ENCODE results near the gene MYLK. TPM values are rescaled to one million over a fixed set of nuclear protein-coding genes. Genes with fewer than 3 reads are reported as not detected.
"Not testable (repeated sequence)": the region's sequence is repeated elsewhere in the genome, so short reads cannot be mapped to it uniquely, and the experiment has no call there.

Gene MYLK
- total RNA-seq, 2 experiments from 2014 or later, result 0.11 TPM; not detected in 1

DNA sequence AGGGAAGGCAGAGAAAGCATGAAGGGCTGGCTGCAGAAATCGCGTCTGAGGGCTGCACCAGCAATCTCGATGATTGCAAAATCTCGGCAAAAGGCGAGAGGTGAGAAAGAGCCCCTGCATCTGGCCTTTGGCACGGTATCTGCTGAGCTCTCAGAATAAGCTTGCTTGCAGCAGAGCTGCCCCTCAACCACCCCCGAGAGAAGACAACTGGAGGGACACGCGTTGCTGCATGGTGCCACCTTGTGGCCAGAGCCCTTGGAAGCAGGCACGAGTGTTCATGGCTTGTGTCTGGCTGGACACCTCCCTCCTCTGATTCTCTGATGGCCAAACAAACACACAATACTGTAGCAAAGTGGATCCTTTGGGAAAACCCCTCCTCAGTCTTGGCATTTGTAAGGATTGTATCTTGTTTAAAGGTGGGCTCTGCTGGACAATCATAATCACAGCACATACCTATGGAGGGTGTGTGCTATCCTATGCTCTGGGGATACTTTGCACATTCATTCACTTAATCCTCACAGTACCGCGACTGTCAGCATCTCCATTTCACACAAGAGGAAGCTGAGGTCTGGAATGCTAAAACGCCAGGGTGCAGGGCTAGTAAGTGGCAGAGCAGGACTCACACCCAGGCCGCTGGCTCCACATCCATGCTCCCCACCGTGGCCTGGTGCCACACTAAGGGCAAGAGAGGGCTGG is 164.9 kb downstream of the MYLK start:
- H3K27ac Mint-ChIP-seq, H3K4me3 Mint-ChIP-seq, H3K36me3 Mint-ChIP-seq, POLR2A ChIA-PET, H3K27me3 Mint-ChIP-seq, H3K9me3 Mint-ChIP-seq, H3K4me1 Mint-ChIP-seq: not testable (repeated sequence)
- ATAC-seq (ENCODE audit: low read depth) (peak; percentile 38), DNase-seq (peak; percentile 61)

DNA sequence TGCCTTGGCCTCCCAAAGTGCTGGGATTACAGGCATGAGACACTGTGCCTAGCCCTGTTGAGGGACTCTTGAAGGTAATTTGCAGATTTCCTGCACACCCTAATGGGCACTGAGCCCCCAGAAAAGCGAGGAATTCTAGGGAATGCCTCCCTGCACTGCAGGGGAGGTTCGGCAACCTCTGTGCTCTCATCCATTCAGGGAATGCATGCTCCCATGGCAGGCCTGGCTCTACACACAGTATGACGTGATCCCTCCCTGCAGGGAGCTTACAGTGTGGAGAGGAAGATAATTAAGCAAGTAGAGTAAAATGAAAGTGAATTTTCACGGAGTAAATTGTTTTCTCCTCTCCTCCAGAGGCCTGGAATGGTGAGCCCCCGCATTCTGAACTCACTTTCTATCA is 166.0 kb downstream of the MYLK start:
- POLR2A ChIA-PET, result no interaction called here

DNA sequence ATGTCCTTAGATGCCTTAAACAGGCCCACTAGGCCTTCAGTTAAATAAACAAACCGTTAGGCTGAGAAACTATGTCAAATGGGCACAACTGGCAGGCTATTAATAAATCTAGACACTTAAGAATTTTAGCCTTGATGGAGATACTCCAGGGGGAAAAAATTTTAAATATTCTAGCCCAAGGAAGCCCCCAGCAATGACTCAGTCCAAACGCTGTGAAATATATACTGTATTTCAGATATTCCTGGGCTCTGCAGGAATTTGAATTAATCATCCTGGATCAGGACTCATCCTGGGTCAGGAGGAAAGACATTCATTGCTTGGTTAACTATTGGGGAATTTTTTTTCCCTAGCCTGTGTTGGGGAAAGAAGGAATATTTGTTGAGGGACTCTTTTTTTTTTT is 166.7 kb downstream of the MYLK start:
- peaks cover 13% of the 10 kb centered on the region for H3K27me3 Mint-ChIP-seq
- H3K36me3 Mint-ChIP-seq; DNase-seq; POLR2A ChIA-PET; H3K9me3 Mint-ChIP-seq; H3K4me3 Mint-ChIP-seq; H3K27ac Mint-ChIP-seq; H3K4me1 Mint-ChIP-seq; ATAC-seq (ENCODE audit: low read depth): not testable (repeated sequence)

More for the DNA sequence above, 166.0 kb downstream of the MYLK start:
- Mint-ChIP-seq H3K27me3 (peaks cover 13% of the 10 kb centered on the region), H3K4me1 (no peaks in the 10 kb centered on the region), H3K9me3 (no peaks in the 10 kb centered on the region), H3K27ac (no peak overlapping the region), H3K4me3 (no peak overlapping the region), H3K36me3 (no peaks in the 10 kb centered on the region)
- DNase-seq (no peak), ATAC-seq (ENCODE audit: low read depth) (no peak)

DNA sequence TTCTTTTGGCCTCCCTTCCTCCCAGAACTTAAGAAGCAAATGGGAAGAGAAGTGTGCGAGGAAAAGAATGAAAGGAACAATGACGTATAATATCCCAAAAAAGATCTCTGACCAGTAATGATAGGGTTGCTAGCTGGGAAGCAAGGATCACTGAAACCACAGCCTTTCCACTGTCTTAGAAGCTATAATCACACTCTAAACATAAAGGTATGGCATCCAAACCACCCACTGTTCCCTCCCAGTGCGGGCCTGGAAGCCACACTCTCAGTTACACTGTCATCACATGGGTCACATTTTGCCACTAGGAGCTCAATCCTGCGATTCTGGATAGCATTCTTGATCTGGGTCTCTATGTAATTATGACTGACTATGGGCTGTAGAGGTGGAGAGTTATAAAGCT is 167.7 kb downstream of the MYLK start:
- Mint-ChIP-seq H3K9me3 (no peaks in the 10 kb centered on the region), H3K4me3 (no peak overlapping the region), H3K27me3 (peaks cover 11% of the 10 kb centered on the region), H3K4me1 (no peaks in the 10 kb centered on the region), H3K27ac (no peak overlapping the region), H3K36me3 (no peaks in the 10 kb centered on the region)
- no peak for ATAC-seq (ENCODE audit: low read depth)
- DNase-seq, result no peak
- POLR2A ChIA-PET, result no interaction called here

DNA sequence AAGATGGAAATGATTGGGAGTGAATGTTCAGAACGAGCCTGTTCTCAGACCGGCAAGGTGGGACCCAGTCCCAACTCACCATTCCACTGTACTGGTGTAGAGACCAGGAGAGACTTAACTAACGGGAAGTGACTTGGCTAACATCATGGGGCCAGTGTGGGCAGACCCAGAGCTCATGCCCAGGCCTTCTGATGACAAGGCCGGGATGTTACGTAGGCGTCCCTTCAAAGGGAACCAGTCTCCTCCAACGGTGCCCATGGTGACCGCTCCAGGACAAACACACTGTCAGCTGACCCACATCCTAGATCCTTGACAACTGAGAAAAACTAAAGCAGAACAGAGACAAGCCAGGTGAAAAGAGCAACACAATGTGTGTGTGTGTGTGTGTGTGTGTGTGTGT is 170.9 kb downstream of the MYLK start:
- no peaks in the 10 kb centered on the region for H3K9me3 Mint-ChIP-seq
- H3K4me3 Mint-ChIP-seq, result no peak overlapping the region
- H3K27me3 Mint-ChIP-seq, result peaks cover 15% of the 10 kb centered on the region
- no peaks in the 10 kb centered on the region for H3K36me3 Mint-ChIP-seq
- H3K27ac Mint-ChIP-seq, result no peak overlapping the region
- H3K4me1 Mint-ChIP-seq, result no peaks in the 10 kb centered on the region
- DNase-seq (no peak), ATAC-seq (ENCODE audit: low read depth) (no peak)
- POLR2A ChIA-PET, result no interaction called here

DNA sequence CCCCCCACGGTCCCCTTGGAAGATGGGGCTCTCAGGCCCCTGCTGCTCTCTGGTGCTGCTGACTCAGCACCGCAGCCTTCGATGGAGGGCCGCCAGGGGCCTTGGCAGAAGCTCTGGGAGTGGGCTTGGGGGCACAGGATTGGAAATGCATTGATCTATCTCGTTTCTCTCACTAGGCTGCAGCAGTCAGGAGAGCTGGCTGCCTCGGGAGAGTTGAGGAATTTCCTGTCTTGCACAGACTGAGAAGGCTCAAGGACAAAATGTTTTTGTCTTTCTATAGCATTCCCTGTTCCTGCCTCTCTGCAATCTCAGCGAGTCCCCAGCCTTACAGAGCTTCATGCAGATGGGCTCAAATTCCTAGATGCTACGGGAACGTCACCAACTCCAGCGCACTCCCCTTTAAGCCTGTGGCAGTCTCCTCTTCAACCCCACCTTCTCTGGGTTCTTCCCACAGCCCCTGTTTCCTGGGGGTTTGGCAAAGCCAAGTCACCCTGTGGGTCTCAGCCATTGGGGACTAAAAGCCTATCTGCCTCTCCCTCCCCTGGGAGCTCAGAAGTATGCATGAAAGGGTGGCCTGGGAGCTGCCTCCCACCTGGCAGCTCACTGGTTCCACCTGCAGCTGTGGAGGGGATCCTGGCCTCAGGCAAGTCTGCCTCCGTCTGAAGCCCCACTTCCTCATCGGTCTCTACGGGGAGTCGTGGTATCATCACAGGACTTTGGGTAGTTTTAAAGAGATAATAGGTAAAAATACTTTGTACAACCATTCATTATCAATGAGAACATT is 171.9 kb downstream of the MYLK start:
- Mint-ChIP-seq H3K27me3 (peaks cover 15% of the 10 kb centered on the region), H3K4me1 (no peaks in the 10 kb centered on the region), H3K4me3 (no peak overlapping the region), H3K27ac (no peak overlapping the region), H3K36me3 (no peaks in the 10 kb centered on the region), H3K9me3 (no peaks in the 10 kb centered on the region)
- DNase-seq (no peak), ATAC-seq (ENCODE audit: low read depth) (no peak)
- POLR2A ChIA-PET, result no interaction called here

DNA sequence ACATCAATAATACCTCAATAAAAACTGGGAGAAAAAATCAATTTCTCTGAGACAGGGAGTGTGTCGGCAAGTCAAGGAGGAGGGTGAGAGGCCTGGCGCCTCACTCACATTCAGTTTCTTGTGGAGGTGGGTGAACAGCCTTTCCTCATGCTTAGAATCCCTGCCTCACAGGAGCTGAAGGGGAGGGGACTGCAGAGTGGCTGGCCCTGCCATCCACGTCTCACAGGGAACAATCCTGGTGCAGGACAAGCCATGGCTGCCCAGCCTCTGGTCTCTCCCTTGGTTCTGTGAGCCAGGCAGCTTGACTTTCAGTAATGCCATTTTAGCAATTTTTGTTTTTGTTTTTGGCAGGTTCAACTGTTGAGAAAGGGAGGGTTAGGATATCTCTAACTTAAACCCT is 172.8 kb downstream of the MYLK start:
- H3K36me3 Mint-ChIP-seq, result no peaks in the 10 kb centered on the region
- H3K9me3 Mint-ChIP-seq, result no peaks in the 10 kb centered on the region
- DNase-seq, result no peak
- H3K4me3 Mint-ChIP-seq, result no peak overlapping the region
- no peak for ATAC-seq (ENCODE audit: low read depth)
- H3K4me1 Mint-ChIP-seq, result no peaks in the 10 kb centered on the region
- POLR2A ChIA-PET, result no interaction called here
- peaks cover 15% of the 10 kb centered on the region for H3K27me3 Mint-ChIP-seq
- H3K27ac Mint-ChIP-seq, result no peak overlapping the region

DNA sequence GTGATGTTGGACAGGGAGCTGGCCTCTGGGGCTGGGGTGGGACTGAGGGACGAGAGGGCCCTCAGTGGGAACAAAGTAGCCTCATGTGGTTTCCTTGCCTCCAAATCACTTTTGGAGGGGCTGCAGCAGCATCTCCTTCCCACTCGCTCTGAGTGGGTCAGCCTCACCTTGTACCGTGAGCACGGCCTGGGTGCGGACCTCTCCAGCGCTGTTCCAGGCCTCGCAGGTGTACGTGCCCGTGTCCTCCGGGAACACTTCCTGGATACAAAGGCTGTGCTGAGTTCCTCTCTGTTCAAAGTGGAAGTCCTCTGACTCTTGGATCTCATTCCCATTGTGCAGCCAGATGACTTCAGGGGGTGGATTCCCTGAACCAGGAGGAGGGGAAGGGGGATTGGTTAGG is 175.6 kb downstream of the MYLK start:
- no peak for DNase-seq
- no peaks in the 10 kb centered on the region for H3K9me3 Mint-ChIP-seq
- H3K27ac Mint-ChIP-seq, result no peak overlapping the region
- H3K4me1 Mint-ChIP-seq, result no peaks in the 10 kb centered on the region
- POLR2A ChIA-PET, result no interaction called here
- H3K4me3 Mint-ChIP-seq, result no peak overlapping the region
- H3K36me3 Mint-ChIP-seq, result no peaks in the 10 kb centered on the region
- peaks cover 5% of the 10 kb centered on the region for H3K27me3 Mint-ChIP-seq
- no peak for ATAC-seq (ENCODE audit: low read depth)

DNA sequence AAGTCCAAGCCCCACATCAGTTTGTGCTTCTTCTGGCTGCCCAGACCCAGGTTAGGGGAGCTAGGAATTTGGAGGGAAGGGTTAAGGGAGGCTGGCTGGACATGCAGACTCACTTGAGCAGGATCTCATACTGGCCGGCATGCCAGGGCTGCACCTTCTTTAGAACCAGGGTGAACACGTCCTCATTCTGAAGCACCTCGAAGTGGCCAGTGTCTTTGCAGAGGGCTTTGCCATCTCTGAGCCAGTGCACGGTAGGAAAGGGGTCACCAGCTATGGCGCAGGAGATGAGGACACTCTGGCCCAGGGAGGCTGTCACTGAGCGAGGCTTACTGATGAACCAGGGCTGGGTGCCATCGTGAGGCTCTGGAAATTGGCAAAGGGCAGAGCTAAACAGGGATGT is 176.5 kb downstream of the MYLK start:
- H3K27ac Mint-ChIP-seq; DNase-seq; H3K9me3 Mint-ChIP-seq; H3K4me3 Mint-ChIP-seq; H3K36me3 Mint-ChIP-seq; H3K27me3 Mint-ChIP-seq; H3K4me1 Mint-ChIP-seq; ATAC-seq (ENCODE audit: low read depth); POLR2A ChIA-PET: not testable (repeated sequence)

DNA sequence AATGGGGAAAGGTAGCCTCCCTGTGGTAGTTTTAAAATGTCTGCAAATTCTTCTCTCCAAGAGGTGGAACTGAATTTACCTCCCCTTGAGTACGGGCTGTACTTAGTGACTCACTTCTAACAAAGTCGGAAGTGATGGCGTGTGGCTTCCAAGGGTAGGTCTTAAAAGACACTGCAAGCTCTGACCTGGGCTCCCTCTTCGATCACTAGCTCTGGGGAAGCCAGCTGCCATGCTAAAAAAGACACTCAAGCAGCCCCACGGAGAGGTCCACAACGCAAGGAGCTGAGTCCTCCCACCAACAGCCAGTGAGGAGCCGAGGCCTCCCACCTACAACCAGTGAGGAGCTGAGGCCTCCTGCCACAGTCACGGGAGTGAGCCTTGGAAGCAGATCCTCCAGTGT is 177.3 kb downstream of the MYLK start:
- Mint-ChIP-seq H3K4me1 (no peaks in the 10 kb centered on the region), H3K4me3 (no peak overlapping the region), H3K27me3 (peaks cover 4% of the 10 kb centered on the region), H3K36me3 (no peaks in the 10 kb centered on the region), H3K9me3 (no peaks in the 10 kb centered on the region), H3K27ac (no peak overlapping the region)
- DNase-seq (no peak), ATAC-seq (ENCODE audit: low read depth) (no peak)
- POLR2A ChIA-PET, result no interaction called here

DNA sequence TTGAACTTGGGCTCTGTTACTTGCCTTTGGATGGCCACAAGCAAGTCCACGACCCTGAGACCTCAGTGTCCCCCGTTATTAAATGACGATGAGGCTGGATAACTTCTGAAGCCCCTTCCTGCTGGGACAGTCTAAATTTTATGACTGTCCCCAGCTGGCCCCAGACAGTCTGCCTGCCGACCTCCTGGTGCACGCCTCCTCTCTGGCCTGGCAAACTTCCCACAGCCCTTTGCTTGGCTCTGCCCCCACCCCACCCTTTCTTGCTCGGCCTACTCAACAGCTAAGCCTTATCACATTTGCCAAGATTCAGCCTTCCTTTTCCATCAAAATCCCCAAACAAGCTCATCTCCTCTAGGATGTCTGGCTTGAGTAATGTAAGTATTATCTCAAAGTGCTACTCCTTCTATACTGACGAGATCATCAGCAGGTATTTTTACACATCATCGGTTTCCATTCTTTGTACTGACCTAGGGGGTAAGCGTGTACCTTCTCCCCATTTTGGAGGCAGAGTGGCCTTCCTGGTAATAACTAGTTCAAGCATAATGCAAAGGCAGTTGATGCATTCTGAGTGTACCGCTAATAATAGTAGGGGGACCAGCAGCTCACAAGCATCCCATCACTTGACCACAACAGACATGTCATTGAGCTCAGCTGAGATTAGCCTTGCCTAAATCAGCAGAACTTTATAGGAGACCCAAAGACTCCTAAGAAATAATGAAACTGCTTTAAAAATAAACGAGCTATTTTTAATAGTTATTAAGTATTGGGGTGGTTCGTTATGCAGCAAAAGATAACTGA is 178.4 kb downstream of the MYLK start:
- no peaks in the 10 kb centered on the region for H3K36me3 Mint-ChIP-seq
- no peaks in the 10 kb centered on the region for H3K4me1 Mint-ChIP-seq
- H3K4me3 Mint-ChIP-seq, result no peak overlapping the region
- no peak for DNase-seq
- POLR2A ChIA-PET, result no interaction called here
- peaks cover 3% of the 10 kb centered on the region for H3K27me3 Mint-ChIP-seq
- no peak for ATAC-seq (ENCODE audit: low read depth)
- H3K27ac Mint-ChIP-seq, result no peak overlapping the region
- no peaks in the 10 kb centered on the region for H3K9me3 Mint-ChIP-seq

DNA sequence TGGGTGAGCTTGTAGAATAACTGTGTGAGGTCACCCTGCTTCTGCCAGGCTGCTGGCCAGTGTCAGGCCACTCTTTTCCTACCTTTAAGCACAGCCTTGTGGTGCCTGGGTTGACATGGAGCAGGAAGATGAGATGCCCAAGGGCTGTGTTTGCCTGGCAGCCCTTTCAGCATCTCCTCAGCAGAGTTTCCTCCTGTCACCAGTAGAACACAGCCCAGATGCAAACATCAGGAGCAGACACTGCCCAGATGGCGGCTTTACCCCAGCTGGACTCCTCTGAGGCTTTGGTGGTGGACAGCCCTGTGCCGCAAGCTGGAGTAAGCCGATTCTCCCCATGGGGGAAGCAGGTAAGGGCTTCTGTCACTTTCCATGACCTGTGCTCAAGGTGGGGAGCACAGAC is 180.5 kb downstream of the MYLK start:
- DNase-seq; H3K4me1 Mint-ChIP-seq; H3K27ac Mint-ChIP-seq; ATAC-seq (ENCODE audit: low read depth); POLR2A ChIA-PET; H3K36me3 Mint-ChIP-seq; H3K27me3 Mint-ChIP-seq; H3K9me3 Mint-ChIP-seq; H3K4me3 Mint-ChIP-seq: not testable (repeated sequence)

DNA sequence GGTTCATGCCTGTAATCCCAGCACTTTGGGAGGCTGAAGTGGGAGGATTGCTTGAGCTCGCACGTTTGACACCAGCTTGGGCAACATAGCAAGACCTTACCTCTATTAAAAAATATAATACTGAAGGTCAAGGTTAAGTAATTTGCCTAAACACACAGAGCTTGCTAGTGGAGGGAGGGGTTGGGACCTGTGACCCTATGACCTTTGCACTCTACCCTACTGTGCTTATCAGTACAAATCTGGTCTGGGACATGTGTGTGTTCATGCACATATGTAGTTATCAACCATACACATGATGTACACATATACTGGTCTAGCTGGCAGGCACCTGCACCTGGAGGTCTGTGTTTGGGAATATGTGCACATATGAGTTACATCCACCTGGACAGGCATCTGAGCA is 181.4 kb downstream of the MYLK start:
- no peaks in the 10 kb centered on the region for H3K36me3 Mint-ChIP-seq
- H3K4me1 Mint-ChIP-seq, result no peaks in the 10 kb centered on the region
- peaks cover 5% of the 10 kb centered on the region for H3K27me3 Mint-ChIP-seq
- no peak for DNase-seq
- no peak for ATAC-seq (ENCODE audit: low read depth)
- H3K4me3 Mint-ChIP-seq, result no peak overlapping the region
- no peaks in the 10 kb centered on the region for H3K9me3 Mint-ChIP-seq
- no peak overlapping the region for H3K27ac Mint-ChIP-seq
- POLR2A ChIA-PET, result no interaction called here

DNA sequence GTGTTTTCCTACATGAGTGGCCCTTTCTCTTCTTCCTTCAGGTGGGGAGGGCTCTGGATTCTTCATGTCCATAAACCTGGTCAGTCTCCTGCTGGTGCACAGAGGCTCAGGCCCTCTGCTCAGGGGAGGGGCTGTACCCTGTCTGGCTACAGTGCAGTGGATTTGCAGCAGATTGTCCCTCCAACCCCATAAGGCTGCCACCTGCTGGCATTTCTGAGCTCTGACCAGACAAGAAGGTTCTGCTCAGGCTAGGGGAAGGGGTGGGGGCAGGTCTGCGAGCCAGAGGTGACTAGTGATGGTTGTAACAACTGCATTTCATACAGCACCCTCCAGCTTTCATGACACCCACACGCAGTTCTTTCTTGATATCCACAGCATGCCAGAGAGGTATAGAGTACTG is 182.1 kb downstream of the MYLK start:
- H3K4me3 Mint-ChIP-seq; H3K4me1 Mint-ChIP-seq; H3K27ac Mint-ChIP-seq; H3K9me3 Mint-ChIP-seq; H3K36me3 Mint-ChIP-seq; H3K27me3 Mint-ChIP-seq; POLR2A ChIA-PET; DNase-seq; ATAC-seq (ENCODE audit: low read depth): not testable (repeated sequence)

Measured in activated naive CD8-positive, alpha-beta T cell treated with anti-CD3 and anti-CD28 coated beads, Interleukin-2, amount 10 ng/mL, durations not matched to agents 7 days and 5 days (primary cell).